CD4-positive, alpha-beta T cell treated with Interleukin-12 subunit alpha and Interleukin-12 subunit beta, for 1 hour (primary cell): Measurements from ENCODE around the gene CSF1.
"Not testable (repeated sequence)": the region's sequence is repeated elsewhere in the genome, so short reads cannot be mapped to it uniquely, and the experiment has no call there.

ENCODE experiments used
- DNase-seq: peaks from one replicate; pipeline ENCODE4 v3.0.0-alpha.2; 2020

Gene CSF1

DNA sequence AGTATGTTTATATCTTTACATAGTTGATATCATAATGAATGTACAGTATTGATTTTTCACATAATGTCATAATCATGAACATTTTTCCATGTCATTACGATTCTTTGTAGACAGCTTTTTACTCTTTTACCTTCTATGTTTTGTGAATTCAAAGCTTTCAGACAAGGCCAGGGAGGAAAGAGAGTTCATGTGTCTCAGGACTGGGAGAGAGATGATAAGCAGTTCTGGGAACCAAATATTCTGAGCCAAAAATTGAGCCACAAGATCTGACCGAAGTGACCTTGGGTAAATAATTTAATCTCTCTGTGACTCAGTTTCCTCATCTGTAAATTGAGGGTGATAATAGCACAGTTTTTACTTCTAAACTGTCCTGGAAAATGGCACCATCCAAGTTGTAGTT, 31.8 kb downstream of the CSF1 start:
- DNase-seq, result no peak

DNA sequence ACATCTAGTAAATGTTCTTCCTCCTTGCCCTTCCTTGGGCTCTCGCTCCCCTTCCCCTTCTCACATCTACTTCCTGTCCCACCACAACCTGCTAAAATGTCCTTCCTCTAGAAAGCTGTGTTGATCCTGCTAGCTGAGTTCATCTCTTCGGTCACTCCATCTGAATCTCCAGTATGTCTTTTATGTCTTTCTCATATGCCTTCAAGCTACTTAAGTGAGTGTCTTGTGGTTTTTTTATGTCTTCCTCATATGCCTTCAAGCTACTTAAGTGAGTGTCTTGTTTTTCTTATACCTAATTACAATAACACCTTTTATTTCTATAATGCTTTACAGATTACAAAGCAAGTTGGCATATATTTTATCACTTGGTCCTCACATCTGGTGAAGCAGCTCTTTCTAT, 33.9 kb downstream of the CSF1 start:
- DNase-seq, result no peak

DNA sequence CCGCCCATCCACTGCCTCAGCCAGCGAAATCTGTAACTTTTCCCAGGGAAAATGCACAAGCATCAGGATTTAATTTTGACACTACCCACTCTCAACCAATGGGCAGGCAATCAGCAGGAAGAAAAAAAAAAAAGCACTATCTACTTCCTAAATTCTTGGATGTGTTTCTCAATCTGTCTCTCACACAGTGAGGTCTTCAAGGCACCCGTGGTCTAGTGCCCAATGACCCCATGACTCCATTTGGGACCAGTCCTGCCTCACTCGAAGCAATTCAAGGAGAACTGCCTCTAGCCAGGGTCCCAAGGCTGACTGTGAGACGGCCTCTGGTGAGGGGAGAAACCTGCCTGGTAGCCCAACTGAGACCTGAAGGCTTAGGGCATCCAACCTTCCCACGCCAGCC, 35.9 kb downstream of the CSF1 start:
- no peak for DNase-seq

DNA sequence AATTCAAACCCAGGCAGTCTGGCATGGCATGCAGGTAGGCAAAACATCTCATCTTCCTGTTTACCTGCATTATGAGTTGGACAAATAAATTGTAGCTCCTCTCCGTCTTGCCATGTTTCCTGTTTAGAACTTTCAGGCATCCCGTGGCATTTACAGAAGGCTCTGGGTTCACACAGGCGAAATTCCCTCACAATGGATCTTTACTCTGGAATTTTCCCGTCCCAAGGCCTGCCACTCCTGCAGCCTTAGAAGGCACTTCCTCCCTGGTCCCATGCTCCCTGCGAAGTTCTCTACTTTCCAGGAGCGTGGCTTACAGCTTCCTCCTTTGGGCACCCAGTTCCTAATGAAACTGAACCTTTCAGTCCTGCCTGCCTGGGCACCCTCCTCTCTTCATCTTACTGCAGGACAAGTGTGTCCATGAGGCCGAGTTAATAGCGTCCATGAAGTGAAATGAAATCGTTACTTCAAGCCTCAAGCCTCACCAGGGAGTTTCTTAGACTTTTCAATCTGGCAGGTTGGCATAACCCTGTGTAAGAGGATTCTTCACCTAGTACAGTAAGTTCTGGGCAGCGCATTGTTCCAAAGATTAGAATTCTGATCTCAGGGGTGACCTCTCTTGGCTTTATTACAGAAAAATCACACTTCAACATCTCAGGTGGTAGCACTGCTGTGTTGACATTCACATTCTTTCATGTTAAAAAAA, 37.1 kb downstream of the CSF1 start:
- DNase-seq, result no peak

DNA sequence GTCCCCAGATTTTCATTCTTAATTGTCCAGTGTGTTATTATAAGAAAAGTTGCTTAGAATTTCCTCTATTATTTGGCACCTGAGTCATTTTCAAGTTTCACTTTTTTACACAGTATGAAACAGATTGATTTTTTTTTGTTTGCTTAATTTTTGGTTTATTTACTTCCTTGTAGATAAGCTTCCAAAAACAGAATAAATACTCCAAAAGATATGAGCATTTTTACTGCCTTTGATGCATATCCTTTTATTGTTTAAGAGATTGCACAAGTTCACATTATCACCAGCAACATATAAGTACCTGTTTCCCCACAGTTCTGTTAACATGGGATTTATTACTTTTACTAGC, 37.6 kb downstream of the CSF1 start:
- no peak for DNase-seq

DNA sequence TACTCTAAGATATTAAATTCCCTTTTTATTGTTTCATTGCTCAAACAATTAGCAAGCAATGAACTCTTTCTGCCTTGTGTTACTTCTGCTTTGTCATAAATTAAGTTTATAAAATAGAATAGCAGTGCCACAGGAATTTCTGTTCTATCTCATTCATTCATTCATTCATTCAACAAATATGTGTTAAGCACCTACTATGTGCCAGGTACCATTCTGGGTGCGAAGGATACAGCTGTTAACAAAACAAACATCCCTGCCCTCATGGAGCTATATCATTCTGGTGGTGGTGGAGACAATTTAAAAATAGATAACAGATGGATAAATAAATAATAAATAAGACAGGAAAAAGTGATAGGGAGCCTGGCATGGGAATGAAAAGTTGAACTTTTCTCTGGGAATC, 39.4 kb downstream of the CSF1 start:
- DNase-seq, result no peak

DNA sequence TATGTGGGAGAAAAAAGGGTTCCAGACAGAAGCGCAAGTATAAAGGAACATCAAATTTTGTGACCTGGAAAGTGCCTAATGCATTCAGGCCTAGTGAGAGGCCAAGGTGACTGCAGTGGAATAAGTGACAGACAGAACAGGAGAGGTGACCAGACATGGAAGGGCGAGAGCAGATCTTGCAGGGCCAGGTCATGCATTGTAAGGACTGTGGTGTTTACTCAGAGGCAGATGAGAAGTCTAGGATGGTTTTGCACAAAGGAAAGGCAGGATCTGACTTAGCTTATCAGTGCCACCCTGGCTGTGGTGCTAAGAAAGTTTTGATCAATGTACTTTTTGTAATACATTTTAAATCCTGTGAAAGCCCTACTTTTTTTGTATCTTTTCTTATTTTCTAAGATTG, 39.9 kb downstream of the CSF1 start:
- DNase-seq, result no peak

DNA sequence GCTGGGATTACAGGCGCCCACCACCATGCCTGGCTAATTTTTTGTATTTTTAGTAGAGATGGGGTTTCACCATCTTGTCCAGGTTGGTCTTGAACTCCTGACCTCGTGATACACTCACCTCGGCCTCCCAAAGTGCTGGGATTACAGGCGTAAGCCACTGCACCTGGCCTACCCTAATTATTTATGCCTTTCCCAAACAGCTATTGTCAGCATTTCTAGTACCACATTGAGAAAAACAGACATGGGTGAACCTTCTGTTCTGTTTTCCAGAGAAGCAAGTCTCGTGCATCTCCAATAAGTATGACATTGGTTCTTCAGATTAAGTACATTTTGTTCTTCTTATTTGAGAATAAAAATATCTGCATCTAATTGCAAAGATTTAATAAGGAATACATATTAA, 40.9 kb downstream of the CSF1 start:
- not testable (repeated sequence) for DNase-seq

DNA sequence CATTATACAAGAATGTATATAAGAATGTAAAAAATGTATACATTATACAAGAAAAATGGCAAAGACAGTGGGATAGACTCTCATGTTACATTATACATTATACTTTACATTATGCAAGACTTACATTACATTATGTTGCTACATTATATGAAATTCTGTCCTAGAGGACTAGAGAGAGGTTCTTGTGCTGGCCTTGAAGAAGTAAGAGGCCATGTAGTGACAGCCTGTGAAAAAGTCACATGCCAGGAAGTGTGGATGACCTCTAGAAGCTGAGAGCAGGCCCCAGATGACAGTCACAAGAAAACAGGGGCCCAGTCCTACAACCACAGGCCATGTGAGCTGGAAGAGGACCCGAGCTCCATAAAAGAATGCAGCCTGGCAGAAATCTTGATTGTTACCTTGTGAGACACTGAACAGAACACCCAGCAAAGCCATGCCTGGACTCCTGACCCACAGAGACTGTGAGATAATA, 43.4 kb downstream of the CSF1 start:
- no peak for DNase-seq

DNA sequence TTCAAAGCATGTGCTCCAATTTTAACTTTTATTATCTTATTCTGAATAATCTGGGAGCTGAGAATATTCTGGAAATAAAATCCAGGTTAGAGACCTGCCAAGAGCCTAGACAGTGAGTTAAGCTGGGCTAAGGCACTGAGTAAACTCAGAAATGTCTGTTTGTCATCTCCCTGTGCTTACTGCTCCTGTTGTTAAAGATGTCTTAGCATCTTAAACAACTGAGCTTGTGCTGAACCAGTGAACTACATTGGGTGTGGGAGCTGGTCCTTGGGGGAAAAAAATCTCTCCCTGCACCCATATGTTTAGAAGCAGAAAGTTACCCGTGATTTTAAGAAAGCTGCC, 49.0 kb downstream of the CSF1 start:
- DNase-seq, result no peak

DNA sequence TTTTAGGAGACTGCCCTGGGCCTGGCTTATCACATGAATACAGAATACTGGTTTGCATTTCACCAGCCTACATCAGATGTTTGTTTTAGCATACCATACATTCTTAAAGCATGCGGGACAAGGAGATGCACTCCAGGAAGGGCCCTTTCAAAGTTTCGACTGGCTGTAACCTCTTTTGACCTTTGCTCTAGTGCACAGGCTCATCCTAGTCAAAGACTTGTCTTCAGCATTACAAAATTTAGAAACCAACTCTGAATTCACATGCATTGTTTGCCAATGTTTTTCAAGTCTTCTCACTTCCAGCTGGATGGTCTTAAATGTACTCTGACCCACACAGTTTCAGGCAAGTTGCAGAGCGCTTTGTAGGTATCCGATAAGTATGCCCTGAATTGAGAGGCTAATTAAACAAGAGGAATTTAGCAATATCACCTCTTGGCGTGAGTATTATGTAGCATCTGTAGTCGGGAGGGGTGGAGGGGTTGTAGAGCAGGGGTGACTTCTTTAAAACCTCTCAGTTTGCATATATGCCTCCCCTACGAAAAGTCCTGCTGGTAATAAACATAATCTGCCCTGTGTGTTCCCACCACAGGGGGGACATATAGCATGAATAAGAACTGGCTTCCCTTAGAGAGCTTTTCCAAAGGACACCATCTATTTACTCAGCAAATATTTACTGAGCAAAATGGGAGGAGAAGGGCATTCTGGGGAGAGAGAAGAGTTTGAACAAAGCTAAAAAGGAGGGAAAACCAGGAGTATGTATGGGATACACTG, 49.5 kb downstream of the CSF1 start:
- DNase-seq, result no peak

DNA sequence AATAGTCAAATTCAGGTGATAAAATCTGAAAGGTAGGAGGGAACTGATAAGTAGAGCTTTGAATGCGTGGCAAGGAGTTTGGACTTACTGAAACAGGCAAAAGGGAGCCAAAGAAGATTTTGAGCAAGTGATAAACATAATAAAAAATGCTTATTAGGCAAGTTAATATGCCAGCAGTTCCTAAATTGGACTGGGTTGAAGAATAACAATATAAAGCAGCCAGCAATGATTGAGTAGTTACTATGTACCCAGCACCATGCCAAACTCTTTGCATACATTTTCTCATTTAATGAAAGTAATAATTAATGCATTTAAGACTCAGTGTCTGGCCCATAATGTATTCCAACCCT, 50.1 kb downstream of the CSF1 start:
- no peak for DNase-seq

DNA sequence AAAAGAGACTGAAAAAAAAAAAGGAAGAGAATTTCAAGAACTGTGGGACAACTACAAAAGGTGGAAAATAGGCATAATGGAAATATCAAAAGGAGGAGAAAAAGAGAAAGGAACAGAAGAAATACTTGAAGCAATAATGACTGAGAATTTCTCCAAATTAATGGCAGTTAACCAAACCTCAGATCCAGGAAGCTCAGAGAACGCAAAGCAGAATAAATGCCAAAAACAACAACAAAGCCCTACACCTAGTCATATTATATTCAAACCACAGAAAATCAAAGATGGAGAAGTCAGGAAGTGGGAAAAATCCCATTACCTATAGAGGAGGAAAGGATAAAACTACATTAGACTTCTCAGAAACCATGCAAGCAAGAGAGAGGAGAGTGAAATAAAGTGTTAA, 53.2 kb downstream of the CSF1 start:
- no peak for DNase-seq

DNA sequence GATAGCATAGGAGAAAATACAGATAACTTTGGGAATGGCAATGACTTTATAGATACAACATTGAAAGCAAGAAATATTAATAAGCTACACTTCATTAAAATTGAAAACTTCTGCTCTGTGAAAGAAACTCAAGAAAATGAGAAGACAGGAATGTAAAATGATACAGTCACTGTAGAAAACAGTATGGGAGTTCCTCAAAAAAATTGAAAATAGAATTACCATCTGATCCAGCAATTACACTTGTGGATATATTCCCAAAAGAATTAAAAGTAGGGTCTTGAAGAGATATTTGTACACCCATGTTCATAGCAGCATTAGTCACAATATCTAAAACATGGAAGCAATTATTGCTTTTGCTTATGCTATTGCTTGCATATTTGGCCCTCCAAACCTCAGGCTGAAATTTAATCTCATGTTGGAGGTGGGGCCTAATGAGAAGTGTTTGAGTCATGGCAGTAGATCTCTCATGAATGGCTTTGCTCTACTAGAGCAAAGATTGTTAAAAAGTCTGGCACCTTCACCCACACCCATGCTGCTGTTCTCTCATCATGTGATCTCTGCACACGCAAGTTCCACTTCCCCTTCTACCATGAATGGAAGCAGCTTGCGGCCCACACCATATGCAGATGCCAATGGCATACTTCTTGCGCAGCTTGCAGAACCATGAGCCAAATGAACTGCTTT, 58.6 kb downstream of the CSF1 start:
- no peak for DNase-seq

DNA sequence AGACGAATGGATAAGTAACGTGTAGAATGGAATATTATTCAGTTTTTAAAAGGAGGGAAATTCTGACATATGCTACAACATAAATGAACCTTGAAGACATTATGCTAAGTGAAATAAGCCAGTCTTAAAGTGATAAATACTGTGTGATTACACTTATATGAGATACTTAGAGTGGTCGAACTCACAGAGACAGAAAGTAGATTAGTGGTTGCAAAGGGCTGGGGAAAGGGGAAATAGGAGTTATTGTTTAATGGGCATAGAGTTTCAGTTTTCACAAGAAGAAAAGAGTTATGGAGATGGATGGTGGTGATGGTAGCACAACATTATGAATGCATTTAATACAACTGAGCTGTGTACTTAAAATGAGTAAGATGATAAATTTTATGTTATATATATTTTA, 59.3 kb downstream of the CSF1 start:
- DNase-seq, result no peak

DNA sequence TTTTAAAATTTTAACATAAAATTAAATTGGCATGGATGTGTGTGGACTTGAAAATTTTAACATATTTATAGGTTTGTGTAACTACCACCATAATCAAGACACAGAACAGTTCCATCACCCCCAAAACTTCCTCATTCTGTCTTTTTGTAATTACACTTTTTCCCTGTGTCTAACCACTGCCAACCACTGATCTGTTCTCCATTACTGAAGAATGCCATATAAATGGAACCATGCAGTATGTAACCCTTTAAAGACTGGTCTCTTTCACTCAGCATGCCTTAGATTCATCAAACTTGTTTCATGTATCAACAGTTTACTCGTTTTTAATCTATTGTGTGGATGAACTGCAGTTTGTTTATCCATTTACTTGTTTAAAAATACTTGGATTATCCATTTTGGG, 60.9 kb downstream of the CSF1 start:
- DNase-seq, result no peak

DNA sequence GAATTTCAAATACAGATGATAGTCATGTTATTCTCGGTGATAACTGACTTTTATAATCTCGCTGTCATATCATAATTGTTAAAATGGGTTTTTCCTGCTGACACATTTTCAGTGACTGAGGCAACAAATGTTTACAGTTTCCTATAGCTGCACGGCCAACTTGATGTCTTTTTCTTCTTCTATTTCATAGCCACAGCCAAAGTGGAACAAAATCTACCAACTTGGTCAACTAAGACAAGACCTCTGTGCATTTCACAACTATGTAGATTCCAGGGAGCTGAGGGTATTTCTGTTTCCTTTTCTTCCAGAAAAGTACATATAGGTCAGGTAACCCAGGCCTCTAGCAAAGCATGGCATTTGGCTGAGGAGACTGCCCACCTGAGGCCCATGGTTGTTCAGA, 63.5 kb downstream of the CSF1 start:
- no peak for DNase-seq

DNA sequence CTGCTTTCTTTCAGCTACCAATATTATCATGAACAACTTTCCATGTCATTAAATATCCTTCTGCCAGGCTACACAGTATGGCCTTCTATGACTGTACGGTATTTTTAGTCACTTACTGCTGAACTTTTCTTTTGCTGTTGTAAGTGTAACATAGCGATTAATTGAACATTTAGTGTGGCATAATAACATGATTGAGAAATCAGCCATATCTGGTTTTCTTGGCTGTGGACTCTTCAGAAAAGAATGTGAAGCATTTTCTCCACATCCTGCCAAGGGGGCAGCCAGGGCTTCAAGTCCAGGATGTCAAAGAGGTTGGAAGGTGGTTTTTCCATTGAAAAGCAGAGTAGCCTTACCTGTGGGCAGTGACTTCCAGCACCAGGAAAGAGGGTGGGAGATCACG, 65.1 kb downstream of the CSF1 start:
- DNase-seq, result no peak

DNA sequence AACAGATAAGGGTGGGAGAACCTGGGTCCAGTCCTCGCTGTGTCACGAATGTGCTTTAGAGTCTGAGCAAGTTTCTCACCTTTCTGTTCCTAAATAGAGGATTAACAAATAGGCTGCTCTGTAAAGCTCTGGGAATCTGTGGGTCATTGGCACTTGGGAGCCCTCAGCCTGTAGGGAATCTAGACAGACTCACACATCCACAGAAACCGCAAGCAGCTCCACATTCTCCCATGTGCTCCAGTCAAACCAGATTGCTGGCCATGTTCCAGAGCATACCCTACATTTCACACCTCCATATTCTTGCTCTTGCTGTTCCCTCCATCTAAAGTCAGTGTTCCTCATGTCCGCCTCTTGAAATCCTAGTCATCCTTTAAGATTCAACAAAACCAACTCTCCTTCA, 66.1 kb downstream of the CSF1 start:
- no peak for DNase-seq

DNA sequence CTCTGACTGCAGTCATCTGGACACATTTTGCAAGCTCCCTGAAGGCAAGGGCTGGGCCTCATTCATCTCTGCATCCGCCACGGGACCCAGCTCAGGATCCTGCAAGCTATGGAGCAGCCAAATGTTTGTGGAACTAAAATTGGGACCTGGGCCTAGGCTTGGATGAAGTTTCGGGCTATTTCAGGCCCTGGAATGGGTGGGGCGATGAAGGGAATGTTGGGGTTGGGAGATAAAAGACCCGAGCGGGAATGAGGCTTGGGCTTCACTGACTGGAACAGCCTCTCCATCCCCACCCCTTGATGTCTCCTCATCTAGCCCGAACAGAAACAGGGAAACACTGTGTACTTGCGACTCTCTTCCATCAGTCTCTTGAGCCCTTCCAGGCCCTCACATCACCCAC, 66.6 kb downstream of the CSF1 start:
- DNase-seq, result no peak

DNA sequence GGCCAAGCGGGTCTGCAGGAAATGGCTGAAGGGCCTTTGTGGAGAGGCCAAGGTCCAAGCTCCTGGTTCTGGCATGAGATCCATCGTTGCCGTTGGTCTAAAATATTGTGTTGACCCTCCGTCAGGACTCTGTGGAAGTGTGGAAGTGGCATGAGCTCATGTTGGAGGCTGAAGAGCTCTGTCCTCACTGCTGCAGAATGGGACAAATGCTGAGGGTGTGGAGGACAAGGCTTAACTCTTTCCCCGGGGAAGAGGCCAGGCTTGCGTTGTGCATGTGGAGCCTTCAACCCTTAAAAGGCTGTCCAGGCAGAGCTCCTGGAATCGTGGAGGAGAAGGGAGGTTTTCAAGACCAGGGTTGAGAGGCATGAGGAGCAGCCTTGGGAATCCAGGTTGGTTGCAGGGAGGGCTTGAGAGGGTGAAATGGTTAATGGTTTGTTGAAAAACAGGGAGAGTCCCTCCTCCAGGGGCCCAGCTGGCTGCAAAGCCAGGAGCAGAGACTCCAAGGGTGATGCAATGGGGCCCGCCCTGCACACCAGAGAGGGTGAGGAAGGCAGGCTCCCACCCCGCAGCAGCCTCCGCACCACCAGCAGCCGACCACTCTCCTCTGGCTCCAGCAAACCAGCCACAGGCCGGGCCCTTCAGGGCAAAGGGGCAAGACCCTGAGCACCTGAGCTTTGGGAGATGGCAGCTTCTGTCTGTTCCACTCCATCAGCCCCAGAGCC, 67.2 kb downstream of the CSF1 start:
- no peak for DNase-seq

DNA sequence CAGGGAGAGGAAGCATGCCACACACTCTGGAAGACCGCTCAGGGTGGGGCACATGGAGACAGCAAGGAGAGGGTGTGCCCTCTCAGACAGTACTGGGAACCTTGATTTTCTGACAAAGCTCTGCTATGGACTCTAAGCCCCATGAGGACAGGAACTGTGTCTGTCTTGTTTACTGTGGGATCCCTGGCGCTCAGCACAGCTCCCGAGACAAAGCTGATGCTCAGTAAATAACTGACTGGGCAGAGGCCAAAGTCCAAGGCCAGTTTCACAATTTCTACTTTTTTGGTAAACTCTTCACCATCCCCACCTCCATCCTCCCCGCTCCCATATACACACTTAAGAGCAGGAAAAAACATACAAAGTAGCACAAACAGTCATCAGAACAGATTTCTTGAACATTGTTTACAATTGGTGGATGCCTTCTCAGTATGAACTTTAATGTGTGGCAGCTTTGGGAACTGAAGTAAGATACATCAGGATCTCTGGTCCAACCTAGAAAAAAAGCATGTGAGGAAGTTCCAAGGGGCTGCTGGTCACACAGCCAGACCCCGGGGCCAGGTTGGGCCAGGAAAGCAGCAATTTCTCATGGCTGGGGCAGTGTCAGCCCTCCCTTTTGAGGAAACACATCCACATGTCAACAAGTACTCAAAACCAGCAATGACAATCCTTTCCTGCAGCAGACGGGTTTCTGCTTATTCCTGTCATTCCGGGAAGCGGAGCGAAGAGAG, 68.3 kb downstream of the CSF1 start:
- no peak for DNase-seq

DNA sequence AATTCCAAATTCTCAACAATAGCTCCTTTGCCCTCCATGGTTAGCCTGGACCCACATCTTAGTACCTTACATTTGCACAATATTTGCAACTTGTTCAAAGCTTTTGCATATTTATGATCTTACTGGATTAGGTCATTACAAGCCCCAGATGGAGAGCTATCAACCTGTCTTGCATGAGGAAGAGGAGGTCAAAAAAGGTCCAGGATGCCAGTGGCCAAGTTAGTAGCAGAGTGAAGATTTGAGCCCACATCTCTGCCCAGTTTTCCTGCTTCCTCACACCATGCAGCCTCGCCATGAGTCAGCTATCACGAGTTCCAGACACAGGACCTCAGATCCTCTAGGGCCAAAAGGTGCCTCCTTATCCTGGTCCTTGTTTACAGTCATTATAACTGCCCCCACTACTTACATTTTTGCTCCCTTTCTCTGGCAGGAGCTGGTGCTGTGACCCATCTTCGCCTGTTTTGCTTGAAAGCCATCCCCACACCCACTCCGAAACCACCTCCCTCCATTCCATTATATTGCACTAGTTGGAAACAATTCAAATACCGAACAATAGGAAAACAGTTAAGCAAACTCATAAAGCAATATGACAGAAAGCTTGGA, 68.9 kb downstream of the CSF1 start:
- no peak for DNase-seq
